ENCODE measurements around the gene TSPYL6.

TSPYL6 gene

GRCh38 chr2:54258166-54258565 is 2.1 kb upstream of the TSPYL6 start:
- H2AFZ ChIP-seq (ENCODE audit: low read length, unreplicated experiment), result no peak overlapping the region
- H3K79me2 ChIP-seq (ENCODE audit: control insufficient read depth, insufficient read depth, low read length, unreplicated experiment), result no peaks in the 10 kb centered on the region
- no peak overlapping the region for H3K27ac ChIP-seq (ENCODE audit: low read depth, low read length)
- no peak overlapping the region for H3K4me3 ChIP-seq (ENCODE audit: low read depth, low read length)
- H3K27me3 ChIP-seq (ENCODE audit: insufficient read depth, low read length), result no peaks in the 10 kb centered on the region
- no peaks in the 10 kb centered on the region for H3K36me3 ChIP-seq (ENCODE audit: insufficient read depth, low read length)
- H3K4me1 ChIP-seq (ENCODE audit: control insufficient read depth, insufficient read depth, low read length, unreplicated experiment), result peaks cover 6% of the 10 kb centered on the region

- H3K4me1 ChIP-seq (ENCODE audit: control insufficient read depth, insufficient read depth, low read length, unreplicated experiment), result no peaks in the 10 kb centered on the region
- no peak overlapping the region for H2AFZ ChIP-seq (ENCODE audit: low read length, unreplicated experiment)
- H3K4me3 ChIP-seq (ENCODE audit: low read depth, low read length), result no peak overlapping the region
- no peak overlapping the region for H3K27ac ChIP-seq (ENCODE audit: low read depth, low read length)
- no peaks in the 10 kb centered on the region for H3K27me3 ChIP-seq (ENCODE audit: insufficient read depth, low read length)
- H3K79me2 ChIP-seq (ENCODE audit: control insufficient read depth, insufficient read depth, low read length, unreplicated experiment), result no peaks in the 10 kb centered on the region
- H3K36me3 ChIP-seq (ENCODE audit: insufficient read depth, low read length), result no peaks in the 10 kb centered on the region
Measured at GRCh38 chr2:54255230-54256090, 569 bp downstream of the TSPYL6 start.

GRCh38 chr2:54254180-54254579 is 1.8 kb downstream of the TSPYL6 start:
- Histone ChIP-seq H3K79me2 (ENCODE audit: control insufficient read depth, insufficient read depth, low read length, unreplicated experiment) (no peaks in the 10 kb centered on the region), H3K27ac (ENCODE audit: low read depth, low read length) (no peak overlapping the region), H3K36me3 (ENCODE audit: insufficient read depth, low read length) (no peaks in the 10 kb centered on the region)

GRCh38 chr2:54249629-54250028 is 6.4 kb downstream of the TSPYL6 start:
- Histone ChIP-seq H3K4me1 (ENCODE audit: control insufficient read depth, insufficient read depth, low read length, unreplicated experiment) (peaks cover 6% of the 10 kb centered on the region), H2AFZ (ENCODE audit: low read length, unreplicated experiment) (no peak overlapping the region), H3K27me3 (ENCODE audit: insufficient read depth, low read length) (no peaks in the 10 kb centered on the region), H3K36me3 (ENCODE audit: insufficient read depth, low read length) (no peaks in the 10 kb centered on the region; the same call in 1 of the 2 replicates), H3K79me2 (ENCODE audit: control insufficient read depth, insufficient read depth, low read length, unreplicated experiment) (no peaks in the 10 kb centered on the region), H3K27ac (ENCODE audit: low read depth, low read length) (no peak overlapping the region), H3K4me3 (ENCODE audit: low read depth, low read length) (no peak overlapping the region)

More at GRCh38 chr2:54254180-54254579, 1.8 kb downstream of the TSPYL6 start:
- no peaks in the 10 kb centered on the region for H3K4me1 ChIP-seq (ENCODE audit: control insufficient read depth, insufficient read depth, low read length, unreplicated experiment)
- H3K4me3 ChIP-seq (ENCODE audit: low read depth, low read length), result no peak overlapping the region
- H2AFZ ChIP-seq (ENCODE audit: low read length, unreplicated experiment), result no peak overlapping the region
- H3K27me3 ChIP-seq (ENCODE audit: insufficient read depth, low read length), result no peaks in the 10 kb centered on the region

DNA sequence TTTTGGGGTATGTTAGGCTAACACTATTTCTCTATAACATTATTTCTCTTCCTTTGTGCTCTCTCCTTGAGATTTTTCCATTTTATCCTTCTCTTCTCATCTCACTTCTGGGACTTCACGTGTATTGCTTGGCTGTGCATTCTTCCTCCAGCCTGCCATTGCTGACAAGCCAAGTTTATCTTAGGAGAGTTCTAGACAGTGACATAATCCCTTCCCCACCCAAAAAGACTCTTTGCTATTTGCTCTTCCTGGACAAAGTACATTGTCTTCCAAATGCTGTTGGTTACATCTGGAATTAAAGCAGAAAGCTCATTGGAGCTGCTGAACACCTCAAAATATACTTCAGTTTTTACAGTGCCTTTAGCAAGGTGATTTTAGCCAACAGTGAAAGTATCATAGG is 8.9 kb downstream of the TSPYL6 start:
- no peaks in the 10 kb centered on the region for H3K79me2 ChIP-seq (ENCODE audit: control insufficient read depth, insufficient read depth, low read length, unreplicated experiment)
- no peak overlapping the region for H3K27ac ChIP-seq (ENCODE audit: low read depth, low read length)
- no peaks in the 10 kb centered on the region; the same call in 1 of the 2 replicates for H3K36me3 ChIP-seq (ENCODE audit: insufficient read depth, low read length)
- H2AFZ ChIP-seq (ENCODE audit: low read length, unreplicated experiment), result no peak overlapping the region
- peaks cover 6% of the 10 kb centered on the region for H3K4me1 ChIP-seq (ENCODE audit: control insufficient read depth, insufficient read depth, low read length, unreplicated experiment)
- H3K27me3 ChIP-seq (ENCODE audit: insufficient read depth, low read length), result no peaks in the 10 kb centered on the region
- H3K4me3 ChIP-seq (ENCODE audit: low read depth, low read length), result no peak overlapping the region

DNA sequence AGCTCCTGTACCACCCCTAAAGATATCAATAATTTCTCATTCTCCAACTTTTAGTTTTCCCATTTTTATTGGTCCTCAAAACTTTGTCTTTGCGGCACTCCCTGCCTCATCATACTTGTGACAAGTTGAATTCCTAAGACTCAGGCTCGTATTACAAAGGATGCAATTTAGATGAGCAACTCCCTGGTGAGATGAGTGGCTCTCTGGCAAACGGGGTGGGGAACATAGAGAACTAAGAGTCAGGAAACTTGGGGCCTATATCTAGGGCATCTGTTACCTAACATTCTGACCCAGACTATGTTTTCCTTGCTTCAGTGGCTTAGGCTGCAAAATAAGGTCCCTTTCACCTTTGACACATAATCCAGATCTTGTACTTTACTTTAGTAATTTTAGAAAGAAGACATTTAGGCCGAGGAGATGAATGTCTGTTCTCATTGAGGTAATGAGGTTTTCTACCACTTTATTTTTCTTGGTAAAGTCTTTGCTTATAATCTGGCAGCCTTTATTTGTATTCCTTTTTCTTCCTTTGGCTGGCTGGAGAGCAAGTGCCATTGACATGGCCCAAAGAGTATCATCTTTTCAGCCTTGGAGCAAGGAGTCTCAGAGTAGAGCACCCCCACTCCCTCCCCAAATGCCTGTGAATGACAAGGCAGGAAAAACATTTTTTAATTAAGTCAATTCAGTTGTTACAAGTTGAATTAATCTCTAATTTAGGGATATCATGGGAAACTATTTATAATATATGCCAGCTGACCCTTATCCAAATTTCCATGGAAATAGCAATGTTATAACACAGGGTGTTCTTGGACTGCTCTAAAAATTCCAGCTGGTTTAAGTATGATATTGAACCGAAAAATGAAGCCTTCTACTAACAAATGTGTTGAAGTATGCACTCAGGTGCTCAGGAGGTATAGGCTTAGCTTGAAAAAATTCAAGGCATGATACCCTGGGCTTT is 15.2 kb downstream of the TSPYL6 start:
- no peaks in the 10 kb centered on the region for H3K79me2 ChIP-seq (ENCODE audit: control insufficient read depth, insufficient read depth, low read length, unreplicated experiment)
- no peaks in the 10 kb centered on the region for H3K36me3 ChIP-seq (ENCODE audit: insufficient read depth, low read length)
- peak overlapping the region; percentile 75 for H3K27ac ChIP-seq (ENCODE audit: low read depth, low read length)
- peaks cover 35% of the 10 kb centered on the region for H3K4me1 ChIP-seq (ENCODE audit: control insufficient read depth, insufficient read depth, low read length, unreplicated experiment)
- 0 out of 2 replicates have a peak overlapping the region, but pooled peaks have one; percentile 14 for H3K4me3 ChIP-seq (ENCODE audit: low read depth, low read length)
- H3K27me3 ChIP-seq (ENCODE audit: insufficient read depth, low read length), result no peaks in the 10 kb centered on the region
- H2AFZ ChIP-seq (ENCODE audit: low read length, unreplicated experiment), result peak overlapping the region; percentile 19

GRCh38 chr2:54239427-54239826 is 16.6 kb downstream of the TSPYL6 start:
- H3K4me1 ChIP-seq (ENCODE audit: control insufficient read depth, insufficient read depth, low read length, unreplicated experiment), result peaks cover 29% of the 10 kb centered on the region
- no peaks in the 10 kb centered on the region for H3K79me2 ChIP-seq (ENCODE audit: control insufficient read depth, insufficient read depth, low read length, unreplicated experiment)
- no peaks in the 10 kb centered on the region for H3K27me3 ChIP-seq (ENCODE audit: insufficient read depth, low read length)
- H2AFZ ChIP-seq (ENCODE audit: low read length, unreplicated experiment), result peak overlapping the region; percentile 41
- 0 out of 2 replicates have a peak overlapping the region, but pooled peaks have one; percentile 1 for H3K4me3 ChIP-seq (ENCODE audit: low read depth, low read length)
- H3K27ac ChIP-seq (ENCODE audit: low read depth, low read length), result peak overlapping the region; percentile 75
- no peaks in the 10 kb centered on the region for H3K36me3 ChIP-seq (ENCODE audit: insufficient read depth, low read length)

DNA sequence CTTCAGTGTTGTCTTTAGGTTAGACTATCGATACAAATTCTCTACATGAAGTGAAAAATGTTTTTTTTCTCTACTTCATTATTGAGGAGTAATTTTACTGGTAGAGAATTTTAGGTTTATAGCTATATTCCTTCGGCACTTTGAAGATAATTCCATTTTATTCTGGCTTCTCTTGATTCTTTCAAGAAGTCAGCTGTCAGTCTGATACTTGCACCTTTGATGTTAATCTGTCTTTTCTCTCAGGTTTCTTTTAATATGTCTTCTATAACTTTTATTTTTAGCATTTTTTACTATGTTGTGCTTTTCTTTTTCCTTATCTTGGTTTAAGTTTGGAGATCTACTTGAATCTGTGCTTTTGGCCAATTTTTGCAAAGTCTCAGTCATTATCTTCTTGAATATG is 18.6 kb downstream of the TSPYL6 start:
- no peaks in the 10 kb centered on the region for H3K36me3 ChIP-seq (ENCODE audit: insufficient read depth, low read length)
- H3K27ac ChIP-seq (ENCODE audit: low read depth, low read length), result no peak overlapping the region
- H2AFZ ChIP-seq (ENCODE audit: low read length, unreplicated experiment), result no peak overlapping the region
- no peak overlapping the region for H3K4me3 ChIP-seq (ENCODE audit: low read depth, low read length)
- H3K4me1 ChIP-seq (ENCODE audit: control insufficient read depth, insufficient read depth, low read length, unreplicated experiment), result peaks cover 29% of the 10 kb centered on the region
- H3K79me2 ChIP-seq (ENCODE audit: control insufficient read depth, insufficient read depth, low read length, unreplicated experiment), result no peaks in the 10 kb centered on the region
- no peaks in the 10 kb centered on the region for H3K27me3 ChIP-seq (ENCODE audit: insufficient read depth, low read length)

DNA sequence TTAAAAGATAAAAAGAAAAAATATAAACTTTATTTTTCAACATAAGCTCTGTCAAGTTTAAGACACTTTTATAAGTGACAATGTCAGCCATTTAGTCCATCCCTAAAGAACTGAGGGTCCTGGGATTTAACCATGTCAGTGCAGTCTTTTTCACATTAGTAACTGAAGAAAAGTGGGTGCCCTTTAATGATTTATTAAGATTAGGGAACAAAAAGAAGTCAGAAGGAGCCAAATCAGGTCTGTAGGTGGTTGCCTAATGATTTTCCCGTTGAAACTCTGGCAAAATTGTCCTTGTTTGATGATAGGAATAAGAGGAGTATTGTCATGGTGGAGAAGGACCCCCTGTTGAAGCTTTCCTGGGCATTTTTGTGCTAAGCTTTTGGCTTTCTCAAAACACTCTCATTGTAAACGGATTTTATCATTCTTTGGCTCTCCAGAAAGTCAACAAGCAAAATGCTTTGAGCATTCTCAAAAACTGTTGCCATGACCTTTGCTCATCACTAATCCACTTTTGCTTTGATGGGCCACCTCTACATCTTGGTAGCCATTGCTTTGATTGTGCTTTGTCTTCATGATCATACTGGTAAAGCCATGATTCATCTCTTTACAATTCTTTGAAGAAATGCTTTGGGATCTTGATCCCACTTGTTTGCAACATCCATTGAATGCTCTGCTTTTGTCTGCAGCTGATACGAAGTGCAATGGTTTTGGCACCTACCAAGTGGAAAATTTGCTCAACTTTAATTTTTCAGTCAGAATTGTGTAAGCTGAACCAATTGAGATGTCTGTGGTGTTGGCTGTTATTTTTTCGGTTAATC is 22.0 kb downstream of the TSPYL6 start:
- Histone ChIP-seq H3K4me1 (ENCODE audit: control insufficient read depth, insufficient read depth, low read length, unreplicated experiment) (peaks cover 10% of the 10 kb centered on the region), H3K27ac (ENCODE audit: low read depth, low read length) (no peak overlapping the region), H3K36me3 (ENCODE audit: insufficient read depth, low read length) (no peaks in the 10 kb centered on the region), H3K4me3 (ENCODE audit: low read depth, low read length) (no peak overlapping the region), H2AFZ (ENCODE audit: low read length, unreplicated experiment) (no peak overlapping the region), H3K27me3 (ENCODE audit: insufficient read depth, low read length) (no peaks in the 10 kb centered on the region), H3K79me2 (ENCODE audit: control insufficient read depth, insufficient read depth, low read length, unreplicated experiment) (no peaks in the 10 kb centered on the region)

DNA sequence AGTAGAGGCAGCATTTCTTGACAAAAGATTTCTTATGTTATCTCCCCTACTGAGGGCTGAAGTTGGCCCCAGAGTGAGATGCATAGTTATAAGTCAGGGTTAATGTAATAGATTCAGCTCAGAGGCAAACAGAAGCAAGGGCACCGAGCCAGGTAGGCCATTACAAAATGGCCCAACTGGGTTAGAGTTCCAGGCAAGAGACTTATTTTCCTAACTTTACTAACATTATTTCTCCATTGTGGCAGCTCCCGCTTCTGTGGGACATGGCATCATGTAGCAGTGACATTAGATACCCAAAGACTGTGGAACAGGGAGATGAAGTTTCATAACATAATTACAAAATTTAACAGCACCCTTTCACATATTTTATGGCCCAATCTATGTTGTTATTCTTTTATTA is 27.1 kb downstream of the TSPYL6 start:
- H3K79me2 ChIP-seq (ENCODE audit: control insufficient read depth, insufficient read depth, low read length, unreplicated experiment), result no peaks in the 10 kb centered on the region
- no peak overlapping the region for H3K27ac ChIP-seq (ENCODE audit: low read depth, low read length)
- H3K4me3 ChIP-seq (ENCODE audit: low read depth, low read length), result no peak overlapping the region
- no peak overlapping the region for H2AFZ ChIP-seq (ENCODE audit: low read length, unreplicated experiment)
- H3K4me1 ChIP-seq (ENCODE audit: control insufficient read depth, insufficient read depth, low read length, unreplicated experiment), result peaks cover 13% of the 10 kb centered on the region
- H3K36me3 ChIP-seq (ENCODE audit: insufficient read depth, low read length), result no peaks in the 10 kb centered on the region
- H3K27me3 ChIP-seq (ENCODE audit: insufficient read depth, low read length), result no peaks in the 10 kb centered on the region
